Stomach (tissue), 9 donors: ENCODE results near the gene MYO1B. TPM values are rescaled to one million over a fixed set of nuclear protein-coding genes. Genes with fewer than 3 reads are reported as not detected.
A peak's percentile ranks its signal among the peaks of the same experiment; 100 is the strongest.

ENCODE experiments used
- DNase-seq, 2 donors: peaks; one replicate each; pipeline versions ENCODE4 v3.0.0 to v3.0.0-alpha.2; 2013 to 2019
- H3K27ac ChIP-seq, 5 donors: fragments of 200-600 bp in 4 of 5; sonication (generic) in 4 of 5; one replicate each; pipeline ENCODE4 v1.5.1; 2013 to 2019; ENCODE audit warnings: mild to moderate bottlenecking in 1 of 5, moderate library complexity in 1 of 5
- H3K27me3 ChIP-seq, 3 donors: fragments of 200-600 bp; sonication (generic); one replicate each; pipeline ENCODE4 v1.5.1; 2017 to 2019; ENCODE audit warnings: mixed run types in 1 of 3
- H3K36me3 ChIP-seq, 4 donors: fragments of 200-600 bp; sonication (generic); 1 replicate in 3 of 4; 2 replicates in 1 of 4; pipeline ENCODE4 v1.5.1; 2016 to 2019
- H3K4me1 ChIP-seq, 4 donors: fragments of 200-600 bp; sonication (generic); one replicate each; pipeline ENCODE4 v1.5.1; 2016 to 2019
- H3K4me3 ChIP-seq, 4 donors: fragments of 200-600 bp; sonication (generic) in 3 of 4; one replicate each; pipeline ENCODE4 v1.5.1; 2016 to 2019; ENCODE audit warnings: mild to moderate bottlenecking in 1 of 4
- H3K9me3 ChIP-seq, 4 donors: fragments of 200-600 bp; sonication (generic); one replicate each; pipeline ENCODE4 v1.5.1; 2016 to 2019
- CTCF ChIP-seq, 7 experiments: fragments of 450-650 bp in 4 of 7; fragments of 200-600 bp in 3 of 7; sonication (generic) in 3 of 7; IDR thresholded peaks; one replicate each; pipeline ENCODE4 v1.5.1; 2016 to 2019; ENCODE audit warnings: antibody characterized with exemption in 7 of 7, control low read depth in 2 of 7, mild to moderate bottlenecking in 1 of 7
- EP300 ChIP-seq: sonication (generic); formaldehyde crosslinking; IDR thresholded peaks from one replicate; pipeline ENCODE4 v1.6.1; 2017; ENCODE audit warnings: antibody characterized with exemption
- POLR2A ChIP-seq, 4 donors: fragments of 450-650 bp; IDR thresholded peaks; one replicate each; pipeline ENCODE4 v1.6.1; 2016; ENCODE audit warnings: antibody characterized with exemption in 4 of 4, control low read depth in 2 of 4, mild to moderate bottlenecking in 1 of 4, moderate library complexity in 1 of 4
- POLR2AphosphoS5 ChIP-seq, 3 donors: sonication (generic); formaldehyde crosslinking; IDR thresholded peaks; one replicate each; pipeline ENCODE4 v1.6.1; 2016; ENCODE audit warnings: antibody characterized with exemption in 3 of 3
- WGBS, 5 donors: extraction: QIAGEN DNeasy Blood & Tissue Kit in 3 of 5; methylation state at CpG; one replicate each; pipeline versions ENCODE4 v1.1.5 to v1.1.7; 2013 to 2018; 5-methylcytosine and 5-hydroxymethylcytosine counted together
- intact Hi-C: fragments of 100-400 bp; cut with DNase I; formaldehyde crosslinking; loops from one replicate; pipeline ENCODE4 v1.15.1; 2023; ENCODE audit warnings: low total_unique reads
- polyA plus RNA-seq, 3 donors: library from polyadenylated mRNA; stranded (reverse); fragments of 200-250 nt; gene quantifications; one replicate each; pipeline ENCODE4 v1.2.3, GENCODE V29; 2013
- total RNA-seq, 5 donors: library from RNA; depleted of rRNA; stranded (reverse); fragments of >200 nt; gene quantifications; one replicate each; pipeline versions ENCODE4 v1.1.0 to v1.2.3, GENCODE V29; 2014 to 2016
- donor health status: healthy with polysubstance abuse.
- donor health status: Bipolar disorder and iron deficiency.
- donor health status: healthy.

The MYO1B gene
- total and polyA plus RNA-seq, 8 donors: 6.1 to 123 (median 16.4) TPM

GRCh38 chr2:191374939-191375338 is 129.7 kb downstream of the MYO1B start:
- intact Hi-C loops: no loop called here

GRCh38 chr2:191376981-191377629 is 131.9 kb downstream of the MYO1B start:
- Histone ChIP-seq H3K9me3 (no peaks in the 10 kb centered on the region), H3K27ac (peak overlapping the region in 2 of 5 donors; percentile 17 to 45), H3K27me3 (no peaks in the 10 kb centered on the region), H3K4me1 (peaks cover 0 to 23% (median 10%) of the 10 kb centered on the region in 4 donors), H3K36me3 (no peaks in the 10 kb centered on the region), H3K4me3 (no peak overlapping the region)
- peak; percentile 52 to 89 for DNase-seq
- no peak for TF ChIP-seq POLR2A (IDR thresholded peaks at IDR 0.05)
- TF ChIP-seq POLR2AphosphoS5 (IDR thresholded peaks at IDR 0.05): peak in 1 of 3 donors; percentile 82
- intact Hi-C loops: no loop called here
- WGBS, 5 donors: 48 to 55% (median 49%) methylated on average over 3 of the region's 3 CpGs

More at GRCh38 chr2:191374939-191375338, 129.7 kb downstream of the MYO1B start:
- peaks cover 0 to 23% (median 10%) of the 10 kb centered on the region in 4 donors for H3K4me1 ChIP-seq
- WGBS, 5 donors: 72 to 86% (median 81%) methylated on average over 1 of the region's 1 CpG
- H3K36me3 ChIP-seq: no peaks in the 10 kb centered on the region
- DNase-seq: no peak
- H3K4me3 ChIP-seq: no peak overlapping the region
- TF ChIP-seq POLR2A (IDR thresholded peaks at IDR 0.05) (no peak), EP300 (no peak), POLR2AphosphoS5 (IDR thresholded peaks at IDR 0.05) (no peak), CTCF (IDR thresholded peaks at IDR 0.05) (no peak)
- H3K27me3 ChIP-seq: no peaks in the 10 kb centered on the region
- no peak overlapping the region for H3K27ac ChIP-seq
- H3K9me3 ChIP-seq: no peaks in the 10 kb centered on the region

- intact Hi-C loops: no loop called here
- H3K36me3 ChIP-seq: no peaks in the 10 kb centered on the region
- H3K4me3 ChIP-seq: no peak overlapping the region
- TF ChIP-seq POLR2AphosphoS5 (IDR thresholded peaks at IDR 0.05) (no peak), CTCF (IDR thresholded peaks at IDR 0.05) (no peak), POLR2A (IDR thresholded peaks at IDR 0.05) (no peak), EP300 (no peak)
- no peak for DNase-seq
- no peaks in the 10 kb centered on the region for H3K9me3 ChIP-seq
- peaks cover 0 to 33% (median 10%) of the 10 kb centered on the region in 4 donors for H3K4me1 ChIP-seq
- H3K27ac ChIP-seq: no peak overlapping the region
- no peaks in the 10 kb centered on the region for H3K27me3 ChIP-seq
Measured at GRCh38 chr2:191379375-191379774, 134.2 kb downstream of the MYO1B start.

GRCh38 chr2:191382801-191383200 is 137.6 kb downstream of the MYO1B start:
- intact Hi-C loops: no loop called here
- Histone ChIP-seq H3K27ac (peak overlapping the region in 1 of 5 donors; percentile 17), H3K36me3 (peaks cover 0 to 12% (median 5%) of the 10 kb centered on the region in 4 donors), H3K4me3 (no peak overlapping the region), H3K9me3 (no peaks in the 10 kb centered on the region), H3K4me1 (peaks cover 0 to 20% (median 2%) of the 10 kb centered on the region in 4 donors), H3K27me3 (no peaks in the 10 kb centered on the region)
- DNase-seq: peak; percentile 79 to 88
- TF ChIP-seq CTCF (IDR thresholded peaks at IDR 0.05): no peak
- TF ChIP-seq EP300: no peak
- peak in 1 of 3 donors; percentile 67 for TF ChIP-seq POLR2AphosphoS5 (IDR thresholded peaks at IDR 0.05)
- no peak for TF ChIP-seq POLR2A (IDR thresholded peaks at IDR 0.05)
- 15 to 33% (median 29%) methylated on average over 1 of the region's 1 CpG for WGBS, 5 donors

- DNase-seq: no peak
- 19 to 64% (median 27%) methylated on average over 1 of the region's 1 CpG for WGBS, 5 donors
- H3K4me1 ChIP-seq: peaks cover 0 to 16% (median 0%) of the 10 kb centered on the region in 4 donors
- H3K9me3 ChIP-seq: no peaks in the 10 kb centered on the region
- no peak overlapping the region for H3K27ac ChIP-seq
- H3K27me3 ChIP-seq: no peaks in the 10 kb centered on the region
- peaks cover 0 to 13% (median 5%) of the 10 kb centered on the region in 4 donors for H3K36me3 ChIP-seq
- no peak for TF ChIP-seq POLR2AphosphoS5 (IDR thresholded peaks at IDR 0.05)
- no peak for TF ChIP-seq EP300
- no peak for TF ChIP-seq CTCF (IDR thresholded peaks at IDR 0.05)
- no peak for TF ChIP-seq POLR2A (IDR thresholded peaks at IDR 0.05)
- intact Hi-C loops: no loop called here
- H3K4me3 ChIP-seq: no peak overlapping the region
Measured at GRCh38 chr2:191383486-191383885, 138.3 kb downstream of the MYO1B start.
